Activated T-cell treated with anti-CD3 and anti-CD28 coated beads for 4 hours (primary cell): Measurements from ENCODE around the gene CCR8.
"Not testable (repeated sequence)": the region's sequence is repeated elsewhere in the genome, so short reads cannot be mapped to it uniquely, and the experiment has no call there.

Source experiments
- DNase-seq: peaks from one replicate; pipeline ENCODE4 v3.0.0-alpha.2; 2020

CCR8 gene

GRCh38 chr3:39351134-39351533 lies 21.6 kb downstream of the CCR8 start:
- not testable (repeated sequence) for DNase-seq

GRCh38 chr3:39353168-39353927 lies 23.8 kb downstream of the CCR8 start:
- DNase-seq, result not testable (repeated sequence)

- no peak for DNase-seq
These were observed 28.8 kb downstream of the CCR8 start for GRCh38 chr3:39358333-39358732.

- peak; percentile 41 for DNase-seq
These were observed 31.9 kb downstream of the CCR8 start for GRCh38 chr3:39361252-39361927.

- DNase-seq, result no peak
These were observed 32.7 kb downstream of the CCR8 start for GRCh38 chr3:39362192-39362591.

GRCh38 chr3:39362812-39363211 lies 33.3 kb downstream of the CCR8 start:
- no peak for DNase-seq

GRCh38 chr3:39370450-39370849 lies 40.9 kb downstream of the CCR8 start:
- not testable (repeated sequence) for DNase-seq

- no peak for DNase-seq
These were observed 43.3 kb downstream of the CCR8 start for GRCh38 chr3:39372833-39373232.

GRCh38 chr3:39376959-39377634 lies 47.6 kb downstream of the CCR8 start:
- no peak for DNase-seq

GRCh38 chr3:39378088-39378487 lies 48.6 kb downstream of the CCR8 start:
- peak; percentile 49 for DNase-seq

- DNase-seq, result no peak
These were observed 49.7 kb downstream of the CCR8 start for GRCh38 chr3:39378957-39379777.

- no peak for DNase-seq
These were observed 50.3 kb downstream of the CCR8 start for GRCh38 chr3:39379778-39380155.

GRCh38 chr3:39381432-39381831 lies 51.9 kb downstream of the CCR8 start:
- DNase-seq, result no peak
